K562 (cell line): ENCODE data around the gene WDR62.

Source experiments
- CTCF ChIP-seq, 3 experiments: IDR thresholded peaks in 2 of 3; conservative IDR thresholded peaks in 1 of 3; 2 replicates each; pipeline ENCODE4 v1.5.1; 2011 to 2012; ENCODE audit warnings: low read length in 3 of 3, mild to moderate bottlenecking in 3 of 3, control low read depth in 2 of 3, improper control_type of control experiment in 1 of 3, inconsistent platforms in 1 of 3, low read depth in 1 of 3, mixed read lengths in 1 of 3, moderate library complexity in 1 of 3; ENCODE audit not compliant: insufficient read depth in 2 of 3
- FOS ChIP-seq: IDR thresholded peaks from 3 replicates; pipeline ENCODE4 v1.6.1; 2011; ENCODE audit not compliant: insufficient read length; ENCODE audit errors: extremely low read depth
- GTF3C2 ChIP-seq: IDR thresholded peaks from 3 replicates; pipeline ENCODE4 v1.6.1; 2011; ENCODE audit warnings: borderline replicate concordance, mild to moderate bottlenecking, moderate library complexity; ENCODE audit not compliant: insufficient read length; ENCODE audit errors: extremely low read depth
- NR1H2 ChIP-seq: sonication (generic); formaldehyde crosslinking; IDR thresholded peaks from 2 replicates; pipeline ENCODE4 v1.4.0; 2020; ENCODE audit warnings: mild to moderate bottlenecking, missing genetic modification reagents
- SMARCB1 ChIP-seq: IDR thresholded peaks from 2 replicates; pipeline ENCODE4 v1.6.1; 2011; ENCODE audit warnings: improper control_type of control experiment, low read depth; ENCODE audit not compliant: insufficient read length
- SREBF2 ChIP-seq: sonication (generic); formaldehyde crosslinking; IDR thresholded peaks from 2 replicates; pipeline ENCODE4 v1.4.0; 2020; ENCODE audit warnings: mild to moderate bottlenecking, missing genetic modification reagents
- TAF9B ChIP-seq: fragments of 450-650 bp; IDR thresholded peaks from 2 replicates; pipeline ENCODE4 v1.6.1; 2018; ENCODE audit warnings: mild to moderate bottlenecking; ENCODE audit not compliant: partially characterized antibody
- TF ChIP-seq, protein P1 (sequence below): fragments of 450-650 bp; IDR thresholded peaks from 2 replicates; pipeline ENCODE4 v1.7.1; 2018; ENCODE audit warnings: mild to moderate bottlenecking, low read depth; ENCODE audit not compliant: partially characterized antibody
- TF ChIP-seq, protein P2 (sequence below): sonication (generic); formaldehyde crosslinking; IDR thresholded peaks from 2 replicates; pipeline ENCODE4 v1.8.0; 2022; ENCODE audit warnings: mild to moderate bottlenecking, low read depth, missing genetic modification reagents
- TF ChIP-seq, protein P3 (sequence below): fragments of 450-650 bp; IDR thresholded peaks from 2 replicates; pipeline ENCODE4 v1.6.1; 2017; ENCODE audit warnings: antibody characterized with exemption, mild to moderate bottlenecking
- TF ChIP-seq, protein P4 (sequence below): sonication (generic); formaldehyde crosslinking; IDR thresholded peaks from 2 replicates; pipeline ENCODE4 v1.4.0; 2020; ENCODE audit warnings: mild to moderate bottlenecking, missing genetic modification reagents

- TF ChIP-seq, protein P1, sequence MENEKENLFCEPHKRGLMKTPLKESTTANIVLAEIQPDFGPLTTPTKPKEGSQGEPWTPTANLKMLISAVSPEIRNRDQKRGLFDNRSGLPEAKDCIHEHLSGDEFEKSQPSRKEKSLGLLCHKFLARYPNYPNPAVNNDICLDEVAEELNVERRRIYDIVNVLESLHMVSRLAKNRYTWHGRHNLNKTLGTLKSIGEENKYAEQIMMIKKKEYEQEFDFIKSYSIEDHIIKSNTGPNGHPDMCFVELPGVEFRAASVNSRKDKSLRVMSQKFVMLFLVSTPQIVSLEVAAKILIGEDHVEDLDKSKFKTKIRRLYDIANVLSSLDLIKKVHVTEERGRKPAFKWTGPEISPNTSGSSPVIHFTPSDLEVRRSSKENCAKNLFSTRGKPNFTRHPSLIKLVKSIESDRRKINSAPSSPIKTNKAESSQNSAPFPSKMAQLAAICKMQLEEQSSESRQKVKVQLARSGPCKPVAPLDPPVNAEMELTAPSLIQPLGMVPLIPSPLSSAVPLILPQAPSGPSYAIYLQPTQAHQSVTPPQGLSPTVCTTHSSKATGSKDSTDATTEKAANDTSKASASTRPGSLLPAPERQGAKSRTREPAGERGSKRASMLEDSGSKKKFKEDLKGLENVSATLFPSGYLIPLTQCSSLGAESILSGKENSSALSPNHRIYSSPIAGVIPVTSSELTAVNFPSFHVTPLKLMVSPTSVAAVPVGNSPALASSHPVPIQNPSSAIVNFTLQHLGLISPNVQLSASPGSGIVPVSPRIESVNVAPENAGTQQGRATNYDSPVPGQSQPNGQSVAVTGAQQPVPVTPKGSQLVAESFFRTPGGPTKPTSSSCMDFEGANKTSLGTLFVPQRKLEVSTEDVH, result no peak
- no peak for TF ChIP-seq FOS
- no peak for TF ChIP-seq SMARCB1
- no peak for TF ChIP-seq NR1H2
- TF ChIP-seq, protein P2, sequence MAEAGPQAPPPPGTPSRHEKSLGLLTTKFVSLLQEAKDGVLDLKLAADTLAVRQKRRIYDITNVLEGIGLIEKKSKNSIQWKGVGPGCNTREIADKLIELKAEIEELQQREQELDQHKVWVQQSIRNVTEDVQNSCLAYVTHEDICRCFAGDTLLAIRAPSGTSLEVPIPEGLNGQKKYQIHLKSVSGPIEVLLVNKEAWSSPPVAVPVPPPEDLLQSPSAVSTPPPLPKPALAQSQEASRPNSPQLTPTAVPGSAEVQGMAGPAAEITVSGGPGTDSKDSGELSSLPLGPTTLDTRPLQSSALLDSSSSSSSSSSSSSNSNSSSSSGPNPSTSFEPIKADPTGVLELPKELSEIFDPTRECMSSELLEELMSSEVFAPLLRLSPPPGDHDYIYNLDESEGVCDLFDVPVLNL (CRISPR knock-in tag), result no peak
- no peak for TF ChIP-seq CTCF (IDR thresholded peaks at IDR 0.05 in 2 of 3, conservative IDR thresholded peaks at IDR 0.05 in 1 of 3; ENCODE audit: insufficient read depth in 2 of 3, low read depth in 1 of 3, low read length in 3 of 3)
- no peak for TF ChIP-seq TAF9B
- TF ChIP-seq SREBF2, result no peak
- TF ChIP-seq, protein P3, sequence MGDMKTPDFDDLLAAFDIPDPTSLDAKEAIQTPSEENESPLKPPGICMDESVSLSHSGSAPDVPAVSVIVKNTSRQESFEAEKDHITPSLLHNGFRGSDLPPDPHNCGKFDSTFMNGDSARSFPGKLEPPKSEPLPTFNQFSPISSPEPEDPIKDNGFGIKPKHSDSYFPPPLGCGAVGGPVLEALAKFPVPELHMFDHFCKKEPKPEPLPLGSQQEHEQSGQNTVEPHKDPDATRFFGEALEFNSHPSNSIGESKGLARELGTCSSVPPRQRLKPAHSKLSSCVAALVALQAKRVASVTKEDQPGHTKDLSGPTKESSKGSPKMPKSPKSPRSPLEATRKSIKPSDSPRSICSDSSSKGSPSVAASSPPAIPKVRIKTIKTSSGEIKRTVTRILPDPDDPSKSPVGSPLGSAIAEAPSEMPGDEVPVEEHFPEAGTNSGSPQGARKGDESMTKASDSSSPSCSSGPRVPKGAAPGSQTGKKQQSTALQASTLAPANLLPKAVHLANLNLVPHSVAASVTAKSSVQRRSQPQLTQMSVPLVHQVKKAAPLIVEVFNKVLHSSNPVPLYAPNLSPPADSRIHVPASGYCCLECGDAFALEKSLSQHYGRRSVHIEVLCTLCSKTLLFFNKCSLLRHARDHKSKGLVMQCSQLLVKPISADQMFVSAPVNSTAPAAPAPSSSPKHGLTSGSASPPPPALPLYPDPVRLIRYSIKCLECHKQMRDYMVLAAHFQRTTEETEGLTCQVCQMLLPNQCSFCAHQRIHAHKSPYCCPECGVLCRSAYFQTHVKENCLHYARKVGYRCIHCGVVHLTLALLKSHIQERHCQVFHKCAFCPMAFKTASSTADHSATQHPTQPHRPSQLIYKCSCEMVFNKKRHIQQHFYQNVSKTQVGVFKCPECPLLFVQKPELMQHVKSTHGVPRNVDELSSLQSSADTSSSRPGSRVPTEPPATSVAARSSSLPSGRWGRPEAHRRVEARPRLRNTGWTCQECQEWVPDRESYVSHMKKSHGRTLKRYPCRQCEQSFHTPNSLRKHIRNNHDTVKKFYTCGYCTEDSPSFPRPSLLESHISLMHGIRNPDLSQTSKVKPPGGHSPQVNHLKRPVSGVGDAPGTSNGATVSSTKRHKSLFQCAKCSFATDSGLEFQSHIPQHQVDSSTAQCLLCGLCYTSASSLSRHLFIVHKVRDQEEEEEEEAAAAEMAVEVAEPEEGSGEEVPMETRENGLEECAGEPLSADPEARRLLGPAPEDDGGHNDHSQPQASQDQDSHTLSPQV, result no peak
- TF ChIP-seq, protein P4, sequence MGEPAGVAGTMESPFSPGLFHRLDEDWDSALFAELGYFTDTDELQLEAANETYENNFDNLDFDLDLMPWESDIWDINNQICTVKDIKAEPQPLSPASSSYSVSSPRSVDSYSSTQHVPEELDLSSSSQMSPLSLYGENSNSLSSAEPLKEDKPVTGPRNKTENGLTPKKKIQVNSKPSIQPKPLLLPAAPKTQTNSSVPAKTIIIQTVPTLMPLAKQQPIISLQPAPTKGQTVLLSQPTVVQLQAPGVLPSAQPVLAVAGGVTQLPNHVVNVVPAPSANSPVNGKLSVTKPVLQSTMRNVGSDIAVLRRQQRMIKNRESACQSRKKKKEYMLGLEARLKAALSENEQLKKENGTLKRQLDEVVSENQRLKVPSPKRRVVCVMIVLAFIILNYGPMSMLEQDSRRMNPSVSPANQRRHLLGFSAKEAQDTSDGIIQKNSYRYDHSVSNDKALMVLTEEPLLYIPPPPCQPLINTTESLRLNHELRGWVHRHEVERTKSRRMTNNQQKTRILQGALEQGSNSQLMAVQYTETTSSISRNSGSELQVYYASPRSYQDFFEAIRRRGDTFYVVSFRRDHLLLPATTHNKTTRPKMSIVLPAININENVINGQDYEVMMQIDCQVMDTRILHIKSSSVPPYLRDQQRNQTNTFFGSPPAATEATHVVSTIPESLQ, result no peak
- no peak for TF ChIP-seq GTF3C2
Measured at GRCh38 chr19:36093687-36094086, 39.0 kb downstream of the WDR62 start.
